Heart right ventricle (tissue), 16 donors: ENCODE measurements around the gene ACSF3. TPM values are rescaled to one million over a fixed set of nuclear protein-coding genes. Genes with fewer than 3 reads are reported as not detected.
A peak's percentile ranks its signal among the peaks of the same experiment; 100 is the strongest.

Source experiments
- ATAC-seq, 8 donors: fragments of 200-7000 bp; cut with Tn5 transposase; one replicate each; pipeline ENCODE4 v1.9.1; 2020; ENCODE audit warnings: mild to moderate bottlenecking in 8 of 8, moderate library complexity in 8 of 8, moderate number of reproducible peaks in 1 of 8
- DNase-seq, 2 donors: peaks; one replicate each; pipeline ENCODE4 v3.0.0-alpha.2; 2020
- H3K27ac ChIP-seq, 10 donors: fragments of 200-600 bp; sonication (generic) in 2 of 10; one replicate each; pipeline versions ENCODE4 v1.5.0 to v1.8.0; 2020 to 2022; ENCODE audit warnings: mild to moderate bottlenecking in 3 of 10
- H3K27me3 ChIP-seq, 7 donors: fragments of 200-600 bp; one replicate each; pipeline ENCODE4 v1.8.0; 2021 to 2022; ENCODE audit warnings: mild to moderate bottlenecking in 2 of 7
- H3K36me3 ChIP-seq, 9 donors: fragments of 200-600 bp; sonication (generic) in 1 of 9; one replicate each; pipeline versions ENCODE4 v1.5.0 to v1.8.0; 2020 to 2022; ENCODE audit warnings: mild to moderate bottlenecking in 2 of 9
- H3K4me1 ChIP-seq, 9 donors: fragments of 200-600 bp; sonication (generic) in 1 of 9; one replicate each; pipeline versions ENCODE4 v1.5.0 to v1.8.0; 2020 to 2022; ENCODE audit warnings: mild to moderate bottlenecking in 4 of 9
- H3K4me3 ChIP-seq, 10 donors: fragments of 200-600 bp; sonication (generic) in 2 of 10; one replicate each; pipeline versions ENCODE4 v1.5.0 to v1.8.0; 2020 to 2022; ENCODE audit warnings: mild to moderate bottlenecking in 7 of 10, moderate library complexity in 2 of 10
- H3K9me3 ChIP-seq, 11 donors: fragments of 200-600 bp in 10 of 11; sonication (generic) in 2 of 11; one replicate each; pipeline versions ENCODE4 v1.5.0 to v1.8.0; 2013 to 2022; ENCODE audit warnings: mild to moderate bottlenecking in 2 of 11, control low read depth in 1 of 11, moderate library complexity in 1 of 11
- WGBS, 2 donors: extraction: QIAGEN DNeasy Blood & Tissue Kit; methylation state at CpG; one replicate each; pipeline ENCODE4 v1.1.7; 2013; ENCODE audit warnings: inconsistent platforms in 1 of 2; 5-methylcytosine and 5-hydroxymethylcytosine counted together
- intact Hi-C, 10 donors: fragments of 100-400 bp; cut with DNase I; formaldehyde crosslinking; loops; one replicate each; pipeline versions ENCODE4 v1.11.1 to v1.14.2; 2022
- polyA plus RNA-seq, 2 donors: library from polyadenylated mRNA; stranded (reverse); fragments of 200-250 nt; gene quantifications; one replicate each; pipeline ENCODE4 v1.2.3, GENCODE V29; 2013
- total RNA-seq, 10 donors: library from RNA; stranded (reverse); fragmentation: NEBNext Ultra II Directional in 3 of 10; extraction: Animal tissue kit (Norgen Biotek cat#: 25700) in 3 of 10; gene quantifications; one replicate each; pipeline versions ENCODE4 v1.2.1 to v1.2.4, GENCODE V29; 2021 to 2023
- TF ChIP-seq, protein P1 (sequence below), 9 donors: fragments of 200-600 bp; sonication (generic) in 2 of 9; IDR thresholded peaks; one replicate each; pipeline versions ENCODE4 v1.5.0 to v1.8.0; 2021 to 2022; ENCODE audit warnings: antibody characterized with exemption in 9 of 9, mild to moderate bottlenecking in 5 of 9, moderate library complexity in 1 of 9
- donor health status: Arrhythmogenic right ventricular cardiomyopathy.
- donor health status: ischemic (EF 13 %, LVEDD 7.1; RV severe dilation, severe dysfunction).
- donor health status: healthy with polysubstance abuse.
- donor health status: DM: no; HTN: yes; CAD: no.
- donor health status: DM: no; HTN: no; CAD: no.
- donor health status: ischemic (EF 25% LVEDD 6.9; RV normal size, moderate dysfunction).
- donor health status: ischemic (EF 25% LVEDD 5.7; RV mildly dilated, moderate dysfunction).
- donor health status: healthy.
- donor health status: DM: yes; HTN: yes; CAD: no.
- donor health status: Ischemic cardiomyopathy.
- donor health status: ischemic (EF 35%, LVEDD 5.7; RV mildly dilated, moderate dysfunction).
- donor health status: nonischemic (EF 11% LVEDD 7.7; RV severe dilation, severe dysfunction).
- donor health status: DM: yes; HTN: yes; CAD: no.
- donor health status: PGD.
- donor health status: ischemic (EF 29% LVEDD 5.4; RV normal size, mild dysfunction).
- donor health status: nonischemic (EF 23%, LVEDD 6.1; RV moderate dilation, normal function).

Gene ACSF3
- total and polyA plus RNA-seq, 12 donors: 11.0 to 36.9 (median 17.8) TPM

GRCh38 chr16:89112377-89113151 lies 18.9 kb downstream of the ACSF3 start:
- no peak for DNase-seq

GRCh38 chr16:89113152-89113547 lies 19.5 kb downstream of the ACSF3 start:
- Histone ChIP-seq H3K9me3 (no peaks in the 10 kb centered on the region), H3K4me1 (peaks cover 0 to 28% (median 0%) of the 10 kb centered on the region in 9 donors), H3K27me3 (no peaks in the 10 kb centered on the region), H3K36me3 (peaks cover 0 to 88% (median 38%) of the 10 kb centered on the region in 9 donors), H3K4me3 (no peak overlapping the region), H3K27ac (no peak overlapping the region)
- TF ChIP-seq, protein P1, sequence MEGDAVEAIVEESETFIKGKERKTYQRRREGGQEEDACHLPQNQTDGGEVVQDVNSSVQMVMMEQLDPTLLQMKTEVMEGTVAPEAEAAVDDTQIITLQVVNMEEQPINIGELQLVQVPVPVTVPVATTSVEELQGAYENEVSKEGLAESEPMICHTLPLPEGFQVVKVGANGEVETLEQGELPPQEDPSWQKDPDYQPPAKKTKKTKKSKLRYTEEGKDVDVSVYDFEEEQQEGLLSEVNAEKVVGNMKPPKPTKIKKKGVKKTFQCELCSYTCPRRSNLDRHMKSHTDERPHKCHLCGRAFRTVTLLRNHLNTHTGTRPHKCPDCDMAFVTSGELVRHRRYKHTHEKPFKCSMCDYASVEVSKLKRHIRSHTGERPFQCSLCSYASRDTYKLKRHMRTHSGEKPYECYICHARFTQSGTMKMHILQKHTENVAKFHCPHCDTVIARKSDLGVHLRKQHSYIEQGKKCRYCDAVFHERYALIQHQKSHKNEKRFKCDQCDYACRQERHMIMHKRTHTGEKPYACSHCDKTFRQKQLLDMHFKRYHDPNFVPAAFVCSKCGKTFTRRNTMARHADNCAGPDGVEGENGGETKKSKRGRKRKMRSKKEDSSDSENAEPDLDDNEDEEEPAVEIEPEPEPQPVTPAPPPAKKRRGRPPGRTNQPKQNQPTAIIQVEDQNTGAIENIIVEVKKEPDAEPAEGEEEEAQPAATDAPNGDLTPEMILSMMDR (IDR thresholded peaks at IDR 0.05): no peak
- WGBS, 2 donors: 95% methylated on average over 12 of the region's 12 CpGs
- DNase-seq: no peak
- ATAC-seq: no peak
- intact Hi-C loops: no loop called here

More at GRCh38 chr16:89112377-89113151, 18.9 kb downstream of the ACSF3 start:
- intact Hi-C loops: no loop called here
- peaks cover 0 to 88% (median 38%) of the 10 kb centered on the region in 9 donors for H3K36me3 ChIP-seq
- H3K9me3 ChIP-seq: no peaks in the 10 kb centered on the region
- H3K4me1 ChIP-seq: peaks cover 0 to 28% (median 0%) of the 10 kb centered on the region in 9 donors
- H3K4me3 ChIP-seq: no peak overlapping the region
- no peaks in the 10 kb centered on the region for H3K27me3 ChIP-seq
- no peak overlapping the region for H3K27ac ChIP-seq
- WGBS, 2 donors: 89 to 92% methylated on average over 26 of the region's 26 CpGs
- TF ChIP-seq, protein P1 (IDR thresholded peaks at IDR 0.05): no peak
- no peak for ATAC-seq

GRCh38 chr16:89113661-89114060 lies 20.0 kb downstream of the ACSF3 start:
- Histone ChIP-seq H3K4me3 (no peak overlapping the region), H3K36me3 (peaks cover 0 to 88% (median 38%) of the 10 kb centered on the region in 9 donors), H3K27ac (no peak overlapping the region), H3K27me3 (no peaks in the 10 kb centered on the region), H3K4me1 (peaks cover 0 to 29% (median 0%) of the 10 kb centered on the region in 9 donors), H3K9me3 (no peaks in the 10 kb centered on the region)
- ATAC-seq (no peak), DNase-seq (no peak)
- intact Hi-C loops: no loop called here
- TF ChIP-seq, protein P1 (IDR thresholded peaks at IDR 0.05): no peak
- WGBS, 2 donors: 97 to 98% methylated on average over 27 of the region's 27 CpGs

- WGBS, 2 donors: 84 to 85% methylated on average over 33 of the region's 33 CpGs
- Histone ChIP-seq H3K4me1 (peaks cover 0 to 36% (median 0%) of the 10 kb centered on the region in 9 donors), H3K4me3 (peak overlapping the region in 1 of 10 donors; percentile 43), H3K27me3 (no peaks in the 10 kb centered on the region), H3K27ac (peak overlapping the region in 2 of 10 donors; percentile 15 to 91), H3K36me3 (peaks cover 0 to 88% (median 38%) of the 10 kb centered on the region in 9 donors), H3K9me3 (no peaks in the 10 kb centered on the region)
- intact Hi-C loops: no loop called here
- TF ChIP-seq, protein P1 (IDR thresholded peaks at IDR 0.05): no peak
- DNase-seq (no peak), ATAC-seq (peak in 1 of 8 donors; percentile 9)
Measured at GRCh38 chr16:89114159-89114981, 20.7 kb downstream of the ACSF3 start.
